ENCODE data around the gene DESI1.

DESI1 gene

GRCh38 chr22:41556561-41556960, 64.3 kb downstream of the DESI1 start:
- no peak for DNase-seq

- no peak for DNase-seq
Observed at GRCh38 chr22:41555325-41555982, 65.4 kb downstream of the DESI1 start.

GRCh38 chr22:41551877-41552582, 68.8 kb downstream of the DESI1 start:
- DNase-seq = no peak

- DNase-seq = no peak
Observed at GRCh38 chr22:41550952-41551491, 69.8 kb downstream of the DESI1 start.

GRCh38 chr22:41548830-41549211, 72.0 kb downstream of the DESI1 start:
- DNase-seq = no peak
